ENCODE measurements around the gene CYP2D6.
"Not testable (repeated sequence)": the region's sequence is repeated elsewhere in the genome, so short reads cannot be mapped to it uniquely, and the experiment has no call there.

DNA sequence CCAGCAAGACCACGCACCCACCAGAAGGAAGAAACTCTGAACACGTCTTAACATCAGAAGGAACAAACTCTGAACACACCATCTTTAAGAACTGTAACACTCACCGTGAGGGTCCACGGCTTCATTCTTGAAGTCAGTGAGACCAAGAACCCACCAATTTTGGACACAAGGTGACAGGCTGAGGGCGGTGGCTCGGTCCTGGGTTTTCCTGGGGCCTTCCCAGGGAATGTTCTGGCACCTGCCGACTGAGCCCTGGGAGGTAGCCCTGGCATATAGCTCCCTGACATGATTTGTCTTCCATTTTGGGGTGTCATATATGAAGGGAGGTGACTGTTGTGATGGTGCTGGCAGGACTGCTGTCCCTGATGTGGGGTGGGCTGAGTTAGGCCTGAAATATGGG lies 8.9 kb upstream of the CYP2D6 start:
- TF ChIP-seq, protein P1, sequence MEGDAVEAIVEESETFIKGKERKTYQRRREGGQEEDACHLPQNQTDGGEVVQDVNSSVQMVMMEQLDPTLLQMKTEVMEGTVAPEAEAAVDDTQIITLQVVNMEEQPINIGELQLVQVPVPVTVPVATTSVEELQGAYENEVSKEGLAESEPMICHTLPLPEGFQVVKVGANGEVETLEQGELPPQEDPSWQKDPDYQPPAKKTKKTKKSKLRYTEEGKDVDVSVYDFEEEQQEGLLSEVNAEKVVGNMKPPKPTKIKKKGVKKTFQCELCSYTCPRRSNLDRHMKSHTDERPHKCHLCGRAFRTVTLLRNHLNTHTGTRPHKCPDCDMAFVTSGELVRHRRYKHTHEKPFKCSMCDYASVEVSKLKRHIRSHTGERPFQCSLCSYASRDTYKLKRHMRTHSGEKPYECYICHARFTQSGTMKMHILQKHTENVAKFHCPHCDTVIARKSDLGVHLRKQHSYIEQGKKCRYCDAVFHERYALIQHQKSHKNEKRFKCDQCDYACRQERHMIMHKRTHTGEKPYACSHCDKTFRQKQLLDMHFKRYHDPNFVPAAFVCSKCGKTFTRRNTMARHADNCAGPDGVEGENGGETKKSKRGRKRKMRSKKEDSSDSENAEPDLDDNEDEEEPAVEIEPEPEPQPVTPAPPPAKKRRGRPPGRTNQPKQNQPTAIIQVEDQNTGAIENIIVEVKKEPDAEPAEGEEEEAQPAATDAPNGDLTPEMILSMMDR (IDR thresholded peaks at IDR 0.05), result not testable (repeated sequence)
- TF ChIP-seq, protein P2, sequence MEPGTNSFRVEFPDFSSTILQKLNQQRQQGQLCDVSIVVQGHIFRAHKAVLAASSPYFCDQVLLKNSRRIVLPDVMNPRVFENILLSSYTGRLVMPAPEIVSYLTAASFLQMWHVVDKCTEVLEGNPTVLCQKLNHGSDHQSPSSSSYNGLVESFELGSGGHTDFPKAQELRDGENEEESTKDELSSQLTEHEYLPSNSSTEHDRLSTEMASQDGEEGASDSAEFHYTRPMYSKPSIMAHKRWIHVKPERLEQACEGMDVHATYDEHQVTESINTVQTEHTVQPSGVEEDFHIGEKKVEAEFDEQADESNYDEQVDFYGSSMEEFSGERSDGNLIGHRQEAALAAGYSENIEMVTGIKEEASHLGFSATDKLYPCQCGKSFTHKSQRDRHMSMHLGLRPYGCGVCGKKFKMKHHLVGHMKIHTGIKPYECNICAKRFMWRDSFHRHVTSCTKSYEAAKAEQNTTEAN (CRISPR knock-in tag; IDR thresholded peaks at IDR 0.05), result not testable (repeated sequence)
- TF ChIP-seq OVOL2 (CRISPR knock-in tag; IDR thresholded peaks at IDR 0.05; ENCODE audit: borderline replicate concordance); HMGA2 (CRISPR knock-in tag; IDR thresholded peaks at IDR 0.05); ZNF671 (CRISPR knock-in tag; IDR thresholded peaks at IDR 0.05): not testable (repeated sequence)
